Endothelial cell (in vitro differentiated cells): ENCODE results near the gene KAT2B. TPM values are rescaled to one million over a fixed set of nuclear protein-coding genes. Genes with fewer than 3 reads are reported as not detected.

Source experiments
- DNase-seq: peaks from one replicate; pipeline ENCODE4 v3.0.0; 2021; ENCODE audit warnings: low spot score
- H3K27ac Mint-ChIP-seq: one replicate; pipeline ENCODE4 v1.8.0; 2021; ENCODE audit warnings: mixed read lengths, inconsistent platforms; ENCODE audit not compliant: unreplicated experiment
- H3K27me3 Mint-ChIP-seq: one replicate; pipeline ENCODE4 v1.8.0; 2021; ENCODE audit warnings: mild to moderate bottlenecking, moderate library complexity, mixed read lengths, inconsistent platforms; ENCODE audit not compliant: unreplicated experiment
- H3K36me3 Mint-ChIP-seq: one replicate; pipeline ENCODE4 v1.8.0; 2021; ENCODE audit warnings: mild to moderate bottlenecking, low read depth, mixed read lengths, inconsistent platforms; ENCODE audit not compliant: unreplicated experiment
- H3K4me1 Mint-ChIP-seq: one replicate; pipeline ENCODE4 v1.8.0; 2021; ENCODE audit warnings: mild to moderate bottlenecking, mixed read lengths, inconsistent platforms; ENCODE audit not compliant: unreplicated experiment
- H3K4me3 Mint-ChIP-seq: one replicate; pipeline ENCODE4 v1.8.0; 2021; ENCODE audit warnings: mild to moderate bottlenecking, mixed read lengths, inconsistent platforms; ENCODE audit not compliant: unreplicated experiment
- H3K9me3 Mint-ChIP-seq: one replicate; pipeline ENCODE4 v1.8.0; 2021; ENCODE audit warnings: mixed read lengths, inconsistent platforms; ENCODE audit not compliant: unreplicated experiment
- total RNA-seq: library from RNA; stranded (reverse); fragmentation: NEBNext Ultra II Directional; extraction: Animal tissue kit (Norgen Biotek cat#: 25700); gene quantifications from one replicate; pipeline ENCODE4 v1.2.1, GENCODE V29; 2021; ENCODE audit not compliant: unreplicated experiment
- TF ChIP-seq, protein P1 (sequence below): fragments of 200-600 bp; sonication (generic); IDR thresholded peaks from one replicate; pipeline ENCODE4 v1.5.0; 2021; ENCODE audit warnings: antibody characterized with exemption; ENCODE audit not compliant: unreplicated experiment

The KAT2B gene
- total RNA-seq, 1 donor from 2014 or later, result 15.9 TPM

DNA sequence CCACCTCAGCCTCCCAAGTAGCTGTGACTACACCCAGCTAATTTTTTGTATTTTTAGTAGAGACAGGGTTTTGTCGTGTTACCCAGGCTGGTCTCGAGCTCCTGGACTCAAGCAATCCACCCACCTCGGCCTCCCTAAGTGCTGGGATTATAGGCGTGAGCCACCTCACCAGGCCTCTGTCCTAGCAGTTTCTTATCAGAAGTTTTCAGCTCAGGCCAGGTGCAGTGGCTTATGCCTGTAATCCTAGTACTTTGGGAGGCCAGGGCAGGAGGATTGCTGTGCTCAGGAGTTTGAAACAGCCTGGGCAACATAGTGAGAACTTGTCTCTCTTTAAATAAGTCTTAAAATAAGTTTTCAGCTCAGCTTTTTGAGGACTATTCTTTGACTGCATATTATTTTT lies 97.4 kb downstream of the KAT2B start:
- no peaks in the 10 kb centered on the region for H3K9me3 Mint-ChIP-seq
- H3K27ac Mint-ChIP-seq, result no peak overlapping the region
- no peak overlapping the region for H3K4me3 Mint-ChIP-seq
- no peaks in the 10 kb centered on the region for H3K36me3 Mint-ChIP-seq
- TF ChIP-seq, protein P1, sequence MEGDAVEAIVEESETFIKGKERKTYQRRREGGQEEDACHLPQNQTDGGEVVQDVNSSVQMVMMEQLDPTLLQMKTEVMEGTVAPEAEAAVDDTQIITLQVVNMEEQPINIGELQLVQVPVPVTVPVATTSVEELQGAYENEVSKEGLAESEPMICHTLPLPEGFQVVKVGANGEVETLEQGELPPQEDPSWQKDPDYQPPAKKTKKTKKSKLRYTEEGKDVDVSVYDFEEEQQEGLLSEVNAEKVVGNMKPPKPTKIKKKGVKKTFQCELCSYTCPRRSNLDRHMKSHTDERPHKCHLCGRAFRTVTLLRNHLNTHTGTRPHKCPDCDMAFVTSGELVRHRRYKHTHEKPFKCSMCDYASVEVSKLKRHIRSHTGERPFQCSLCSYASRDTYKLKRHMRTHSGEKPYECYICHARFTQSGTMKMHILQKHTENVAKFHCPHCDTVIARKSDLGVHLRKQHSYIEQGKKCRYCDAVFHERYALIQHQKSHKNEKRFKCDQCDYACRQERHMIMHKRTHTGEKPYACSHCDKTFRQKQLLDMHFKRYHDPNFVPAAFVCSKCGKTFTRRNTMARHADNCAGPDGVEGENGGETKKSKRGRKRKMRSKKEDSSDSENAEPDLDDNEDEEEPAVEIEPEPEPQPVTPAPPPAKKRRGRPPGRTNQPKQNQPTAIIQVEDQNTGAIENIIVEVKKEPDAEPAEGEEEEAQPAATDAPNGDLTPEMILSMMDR, result no peak
- H3K4me1 Mint-ChIP-seq, result peaks cover 6% of the 10 kb centered on the region
- no peak for DNase-seq
- no peaks in the 10 kb centered on the region for H3K27me3 Mint-ChIP-seq

DNA sequence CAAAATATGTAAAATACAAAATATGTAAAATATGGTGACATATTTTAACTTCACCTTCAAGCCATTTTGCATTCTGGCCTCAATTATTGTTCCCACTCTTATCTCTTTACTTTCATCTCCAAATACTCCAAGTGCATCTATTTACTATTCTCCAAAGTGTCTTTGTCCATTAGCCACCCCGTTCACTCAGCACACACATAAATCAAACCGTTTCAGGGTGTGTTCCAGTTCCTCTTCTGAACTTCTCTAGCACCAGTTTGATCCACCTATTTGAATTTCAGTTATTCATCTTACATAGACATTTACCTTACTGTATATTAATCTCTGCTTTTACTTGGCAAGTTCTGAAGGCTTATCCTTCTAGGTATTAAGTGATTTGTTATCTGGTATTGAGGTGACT lies 100.6 kb downstream of the KAT2B start:
- Mint-ChIP-seq H3K9me3 (no peaks in the 10 kb centered on the region), H3K4me1 (peaks cover 5% of the 10 kb centered on the region), H3K27ac (no peak overlapping the region), H3K4me3 (no peak overlapping the region), H3K27me3 (no peaks in the 10 kb centered on the region), H3K36me3 (no peaks in the 10 kb centered on the region)
- TF ChIP-seq, protein P1, result no peak
- no peak for DNase-seq

DNA sequence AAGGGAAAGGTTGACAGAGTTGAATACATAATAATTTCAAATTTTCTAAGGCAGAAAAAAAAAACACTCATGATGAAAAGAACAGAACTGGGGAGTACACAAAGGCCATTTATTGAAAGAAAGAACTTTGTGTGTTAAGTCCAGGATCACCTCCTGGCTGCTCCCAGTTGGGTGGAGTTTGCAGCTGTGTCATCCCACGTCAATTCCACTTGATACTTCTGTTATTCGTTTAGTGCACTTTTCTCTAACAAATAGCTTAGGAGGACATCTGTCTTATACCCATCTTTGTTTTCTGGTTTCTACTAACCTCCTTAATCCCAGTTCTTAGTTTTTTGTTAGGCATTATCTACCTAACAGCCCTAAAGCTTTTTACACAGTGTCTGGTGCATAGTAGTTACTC lies 101.1 kb downstream of the KAT2B start:
- H3K27ac Mint-ChIP-seq, result no peak overlapping the region
- TF ChIP-seq, protein P1, result no peak
- H3K9me3 Mint-ChIP-seq, result no peaks in the 10 kb centered on the region
- no peaks in the 10 kb centered on the region for H3K27me3 Mint-ChIP-seq
- peaks cover 5% of the 10 kb centered on the region for H3K4me1 Mint-ChIP-seq
- no peak overlapping the region for H3K4me3 Mint-ChIP-seq
- DNase-seq, result no peak
- no peaks in the 10 kb centered on the region for H3K36me3 Mint-ChIP-seq

DNA sequence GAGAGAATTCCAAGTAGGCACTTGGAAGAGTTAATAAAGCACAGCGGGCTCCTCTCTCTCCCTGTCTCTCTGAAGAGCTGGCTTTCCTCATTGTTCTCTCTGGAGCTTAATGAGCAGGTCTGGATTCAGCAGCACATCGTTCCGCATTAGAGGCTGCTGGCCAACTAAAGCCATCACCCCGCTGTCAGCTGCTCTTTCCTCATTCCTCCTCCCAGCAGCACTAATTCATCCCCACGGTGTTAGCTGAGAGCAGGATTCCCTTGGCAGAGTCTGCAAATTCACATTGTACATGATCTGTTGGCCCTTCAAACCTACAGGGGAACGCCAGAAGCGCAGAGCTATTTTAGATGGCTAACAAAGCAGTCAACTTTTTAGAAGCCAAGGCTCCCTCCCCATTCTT lies 101.6 kb downstream of the KAT2B start:
- no peaks in the 10 kb centered on the region for H3K36me3 Mint-ChIP-seq
- H3K27ac Mint-ChIP-seq, result no peak overlapping the region
- no peaks in the 10 kb centered on the region for H3K27me3 Mint-ChIP-seq
- TF ChIP-seq, protein P1, result no peak
- H3K9me3 Mint-ChIP-seq, result no peaks in the 10 kb centered on the region
- no peak for DNase-seq
- peaks cover 5% of the 10 kb centered on the region for H3K4me1 Mint-ChIP-seq
- no peak overlapping the region for H3K4me3 Mint-ChIP-seq

DNA sequence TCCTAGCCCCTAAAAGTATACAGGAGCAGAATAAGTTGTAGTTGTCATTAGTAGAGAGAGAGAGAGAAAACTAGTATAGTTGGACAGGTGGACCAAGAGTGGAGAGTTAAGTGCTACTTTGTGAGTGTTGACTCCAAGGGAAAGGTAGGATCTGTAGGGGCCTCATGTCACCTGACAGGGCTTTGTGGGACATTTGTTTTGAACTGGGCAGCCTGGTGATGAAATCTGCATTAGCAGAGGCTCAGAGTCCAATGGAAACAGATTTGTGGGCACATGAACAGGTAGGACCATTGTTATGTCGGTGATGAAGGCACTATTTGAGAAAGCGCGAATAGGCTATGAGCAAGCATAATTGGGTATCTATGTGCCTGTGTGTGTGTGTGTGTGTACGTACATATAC lies 102.3 kb downstream of the KAT2B start:
- TF ChIP-seq, protein P1, result no peak
- H3K4me3 Mint-ChIP-seq, result no peak overlapping the region
- no peaks in the 10 kb centered on the region for H3K36me3 Mint-ChIP-seq
- H3K4me1 Mint-ChIP-seq, result peaks cover 9% of the 10 kb centered on the region
- no peak overlapping the region for H3K27ac Mint-ChIP-seq
- no peaks in the 10 kb centered on the region for H3K9me3 Mint-ChIP-seq
- no peaks in the 10 kb centered on the region for H3K27me3 Mint-ChIP-seq
- DNase-seq, result no peak
